Astrocyte of the spinal cord (primary cell): ENCODE measurements around the gene THRB.

Source experiments
- DNase-seq: peaks from one replicate; pipeline ENCODE4 v3.0.0; 2011; ENCODE audit warnings: low read depth, low spot score
- H3K4me3 ChIP-seq: 2 replicates; pipeline ENCODE4 v1.5.1; 2011; ENCODE audit warnings: low read depth, mild to moderate bottlenecking, low read length, moderate library complexity
- CTCF ChIP-seq: IDR thresholded peaks from 2 replicates; pipeline ENCODE4 v1.5.1; 2012; ENCODE audit warnings: low read depth, mild to moderate bottlenecking, low read length, inconsistent platforms
- in situ Hi-C: cut with HindIII; loops from 2 replicates; pipeline ENCODE4 v1.10.0; 2017; ENCODE audit warnings: low sequenced_read_pairs

THRB gene

GRCh38 chr3:24389108-24390090 lies 105.3 kb downstream of the THRB start:
- no peak for DNase-seq
- in situ Hi-C loops, result no loop called here
- no peak for TF ChIP-seq CTCF

GRCh38 chr3:24388611-24389010 lies 106.0 kb downstream of the THRB start:
- no peak overlapping the region for H3K4me3 ChIP-seq
- no peak for DNase-seq
- no peak for TF ChIP-seq CTCF
- in situ Hi-C loops, result no loop called here

More at GRCh38 chr3:24389108-24390090, 105.3 kb downstream of the THRB start:
- no peak overlapping the region for H3K4me3 ChIP-seq

DNA sequence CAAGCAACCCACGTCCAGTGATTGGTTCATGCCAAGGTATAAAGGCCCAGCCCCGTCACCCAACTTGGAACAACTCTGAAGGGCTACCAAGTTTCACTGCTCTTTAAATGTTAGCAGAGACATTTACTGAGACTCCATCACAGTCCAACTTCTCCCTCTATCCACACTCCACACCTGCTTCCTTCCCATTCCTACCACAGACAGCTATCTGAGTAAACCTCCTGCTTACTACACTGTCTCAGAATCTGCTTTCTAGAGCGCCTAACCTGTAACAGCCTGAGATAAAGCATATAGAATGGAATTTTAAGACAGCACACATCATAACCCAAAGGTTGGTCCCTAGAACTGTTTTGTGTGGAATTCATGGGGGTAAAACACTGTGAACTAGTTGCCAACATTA lies 106.5 kb downstream of the THRB start:
- DNase-seq, result no peak
- in situ Hi-C loops, result no loop called here
- TF ChIP-seq CTCF, result no peak
- H3K4me3 ChIP-seq, result no peak overlapping the region

GRCh38 chr3:24387493-24387892 lies 107.2 kb downstream of the THRB start:
- no peak overlapping the region for H3K4me3 ChIP-seq
- in situ Hi-C loops, result no loop called here
- peak; percentile 20 for DNase-seq
- no peak for TF ChIP-seq CTCF

- no peak overlapping the region for H3K4me3 ChIP-seq
- in situ Hi-C loops, result no loop called here
- no peak for DNase-seq
- no peak for TF ChIP-seq CTCF
Measured at GRCh38 chr3:24387000-24387399, 107.7 kb downstream of the THRB start.

- H3K4me3 ChIP-seq, result no peak overlapping the region
- in situ Hi-C loops, result no loop called here
- no peak for DNase-seq
- TF ChIP-seq CTCF, result no peak
Measured at GRCh38 chr3:24386458-24386857, 108.2 kb downstream of the THRB start.
